ENCODE measurements around the gene CNDP1. TPM values are rescaled to one million over a fixed set of nuclear protein-coding genes. Genes with fewer than 3 reads are reported as not detected.

The CNDP1 gene
- polyA plus RNA-seq, 1 of the 3 experiments (the other 2 are of a cell fraction): not detected

GRCh38 chr18:74613381-74613780 lies 79.1 kb downstream of the CNDP1 start:
- no peak for TF ChIP-seq MEF2A (IDR thresholded peaks at IDR 0.05; ENCODE audit: borderline replicate concordance, low read depth)
- POLR2A ChIA-PET: no interaction called here
- H3K9ac ChIP-seq: no peak overlapping the region
- H4K20me1 ChIP-seq (ENCODE audit: insufficient read depth): 0 out of 2 replicates have a peak, but pooled peaks cover 3% of the 10 kb centered on the region
- H3K4me2 ChIP-seq: no peak overlapping the region
- H3K79me2 ChIP-seq (ENCODE audit: insufficient read depth): peaks cover 37% of the 10 kb centered on the region
- 100% methylated on average over 1 of the region's 1 CpG for WGBS (ENCODE audit: low lambda C conversion rate)
- no peaks in the 10 kb centered on the region for H3K36me3 ChIP-seq (replicated peaks in 1 of 2; ENCODE audit: control insufficient read depth in 1 of 2, insufficient read depth in 2 of 2, low read length in 1 of 2)
- no peaks in the 10 kb centered on the region for H3K9me2 ChIP-seq
- no peaks in the 10 kb centered on the region for H3F3A ChIP-seq (replicated peaks; ENCODE audit: insufficient read depth)
- CTCF ChIA-PET: no interaction called here
- H3K27ac ChIP-seq (ENCODE audit: low read depth in 2 of 2, low read length in 1 of 2): no peak overlapping the region
- no peaks in the 10 kb centered on the region for H3K27me3 ChIP-seq (ENCODE audit: insufficient read depth)
- DNase-seq: no peak
- no peaks in the 10 kb centered on the region for H3K4me1 ChIP-seq (ENCODE audit: control insufficient read depth in 1 of 2, insufficient read depth in 2 of 2, low read depth in 1 of 2, low read length in 1 of 2)
- no peak overlapping the region for H3K4me3 ChIP-seq (ENCODE audit: low read depth in 2 of 2, low read length in 1 of 2)
- no peak overlapping the region for H2AFZ ChIP-seq (ENCODE audit: low read depth)
- H3K9me3 ChIP-seq: no peaks in the 10 kb centered on the region

GRCh38 chr18:74616494-74616893 lies 82.2 kb downstream of the CNDP1 start:
- H3K9me2 ChIP-seq: no peaks in the 10 kb centered on the region
- H3K27ac ChIP-seq (ENCODE audit: low read depth in 2 of 2, low read length in 1 of 2): no peak overlapping the region
- no peak for DNase-seq
- H3K79me2 ChIP-seq (ENCODE audit: insufficient read depth): peaks cover 27% of the 10 kb centered on the region
- no peak overlapping the region for H3K9ac ChIP-seq
- no peaks in the 10 kb centered on the region for H3F3A ChIP-seq (replicated peaks; ENCODE audit: insufficient read depth)
- no peaks in the 10 kb centered on the region for H3K9me3 ChIP-seq
- POLR2A ChIA-PET: no interaction called here
- WGBS (ENCODE audit: low lambda C conversion rate): 47% methylated on average over 7 of the region's 7 CpGs
- CTCF ChIA-PET: interaction anchor here (1.5 kb wide), 1 partner anchor 12 kb away, joined by 3 read pairs; no protein-coding TSS in a partner anchor
- H3K27me3 ChIP-seq (ENCODE audit: insufficient read depth): no peaks in the 10 kb centered on the region
- H3K4me1 ChIP-seq (ENCODE audit: control insufficient read depth in 1 of 2, insufficient read depth in 2 of 2, low read depth in 1 of 2, low read length in 1 of 2): no peaks in the 10 kb centered on the region; a peak in 1 of 4 replicates
- H3K4me3 ChIP-seq (ENCODE audit: low read depth in 2 of 2, low read length in 1 of 2): no peak overlapping the region
- H4K20me1 ChIP-seq (ENCODE audit: insufficient read depth): 0 out of 2 replicates have a peak, but pooled peaks cover 3% of the 10 kb centered on the region
- no peak overlapping the region for H2AFZ ChIP-seq (ENCODE audit: low read depth)
- no peak for TF ChIP-seq TEAD4 (IDR thresholded peaks at IDR 0.05; ENCODE audit: borderline replicate concordance, insufficient read depth)
- TF ChIP-seq, protein P1, sequence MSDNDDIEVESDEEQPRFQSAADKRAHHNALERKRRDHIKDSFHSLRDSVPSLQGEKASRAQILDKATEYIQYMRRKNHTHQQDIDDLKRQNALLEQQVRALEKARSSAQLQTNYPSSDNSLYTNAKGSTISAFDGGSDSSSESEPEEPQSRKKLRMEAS (IDR thresholded peaks at IDR 0.05; ENCODE audit: low read depth): no peak
- TF ChIP-seq SMC3 (IDR thresholded peaks at IDR 0.05; ENCODE audit: low read depth, low read length): no peak
- no peak for TF ChIP-seq POLR2AphosphoS5 (IDR thresholded peaks at IDR 0.05; ENCODE audit: low read depth, low read length)
- no peak for TF ChIP-seq SIN3A (IDR thresholded peaks at IDR 0.05; ENCODE audit: borderline replicate concordance, low read depth, low read length)
- no peak for TF ChIP-seq FOSL2 (IDR thresholded peaks at IDR 0.05; ENCODE audit: borderline replicate concordance, low read depth)
- no peak for TF ChIP-seq PBX3 (IDR thresholded peaks at IDR 0.05)
- H3K36me3 ChIP-seq (replicated peaks in 1 of 2; ENCODE audit: control insufficient read depth in 1 of 2, insufficient read depth in 2 of 2, low read length in 1 of 2): no peaks in the 10 kb centered on the region
- no peak overlapping the region for H3K4me2 ChIP-seq

GRCh38 chr18:74617486-74617885 lies 83.2 kb downstream of the CNDP1 start:
- no peak overlapping the region for H3K4me3 ChIP-seq (ENCODE audit: low read depth in 2 of 2, low read length in 1 of 2)
- ChIA-PET POLR2A (no interaction called here), CTCF (no interaction called here)
- DNase-seq: no peak
- no peaks in the 10 kb centered on the region; a peak in 1 of 4 replicates for H3K4me1 ChIP-seq (ENCODE audit: control insufficient read depth in 1 of 2, insufficient read depth in 2 of 2, low read depth in 1 of 2, low read length in 1 of 2)
- H2AFZ ChIP-seq (ENCODE audit: low read depth): no peak overlapping the region
- no peak overlapping the region for H3K27ac ChIP-seq (ENCODE audit: low read depth in 2 of 2, low read length in 1 of 2)
- H3K36me3 ChIP-seq (replicated peaks in 1 of 2; ENCODE audit: control insufficient read depth in 1 of 2, insufficient read depth in 2 of 2, low read length in 1 of 2): no peaks in the 10 kb centered on the region
- peaks cover 31% of the 10 kb centered on the region for H3K79me2 ChIP-seq (ENCODE audit: insufficient read depth)
- no peaks in the 10 kb centered on the region for H3F3A ChIP-seq (replicated peaks; ENCODE audit: insufficient read depth)
- H3K4me2 ChIP-seq: no peak overlapping the region
- H3K9me2 ChIP-seq: no peaks in the 10 kb centered on the region
- WGBS (ENCODE audit: low lambda C conversion rate): 64% methylated on average over 2 of the region's 2 CpGs
- 0 out of 2 replicates have a peak, but pooled peaks cover 3% of the 10 kb centered on the region for H4K20me1 ChIP-seq (ENCODE audit: insufficient read depth)
- H3K27me3 ChIP-seq (ENCODE audit: insufficient read depth): no peaks in the 10 kb centered on the region
- no peaks in the 10 kb centered on the region for H3K9me3 ChIP-seq
- H3K9ac ChIP-seq: no peak overlapping the region
- TF ChIP-seq YY1 (IDR thresholded peaks at IDR 0.05; ENCODE audit: low read depth) (no peak), MEF2A (IDR thresholded peaks at IDR 0.05; ENCODE audit: borderline replicate concordance, low read depth) (no peak), RFX5 (IDR thresholded peaks at IDR 0.05; ENCODE audit: low read length) (no peak), CHD2 (IDR thresholded peaks at IDR 0.05; ENCODE audit: low read length, partially characterized antibody) (no peak), NFIC (IDR thresholded peaks at IDR 0.05; ENCODE audit: borderline replicate concordance) (no peak), ELF1 (IDR thresholded peaks at IDR 0.05) (no peak), IRF3 (IDR thresholded peaks at IDR 0.05; ENCODE audit: low read depth, low read length) (no peak), POLR2AphosphoS5 (IDR thresholded peaks at IDR 0.05; ENCODE audit: low read depth, low read length) (no peak), GATA2 (CRISPR knock-in tag; IDR thresholded peaks at IDR 0.05) (no peak), TCF12 (IDR thresholded peaks at IDR 0.05) (no peak), EP300 (IDR thresholded peaks at IDR 0.05; ENCODE audit: borderline replicate concordance in 1 of 2, low read depth in 1 of 2, low read length in 1 of 2) (no peak), JUND (IDR thresholded peaks at IDR 0.05) (no peak)
- TF ChIP-seq, protein P1 (IDR thresholded peaks at IDR 0.05; ENCODE audit: low read depth): no peak
